Omental fat pad (tissue), 4 donors: ENCODE results near the gene BSPRY. TPM values are rescaled to one million over a fixed set of nuclear protein-coding genes. Genes with fewer than 3 reads are reported as not detected.
"Not testable (repeated sequence)": the region's sequence is repeated elsewhere in the genome, so short reads cannot be mapped to it uniquely, and the experiment has no call there.

Experiments used
- ATAC-seq: fragments of 150-250 bp; one replicate; pipeline ENCODE4 v1.9.1; 2016; ENCODE audit warnings: mild to moderate bottlenecking, moderate library complexity; ENCODE audit not compliant: low FRiP score
- DNase-seq: peaks from one replicate; pipeline ENCODE4 v3.0.0-alpha.2; 2019; ENCODE audit warnings: low spot score
- total RNA-seq, 4 donors: library from RNA; depleted of rRNA; stranded (reverse); fragments of >200 nt; gene quantifications; one replicate each; pipeline ENCODE4 v1.1.0, GENCODE V29; 2016
- TF ChIP-seq, protein P1 (sequence below), 3 donors: fragments of 450-650 bp; IDR thresholded peaks; one replicate each; pipeline ENCODE4 v1.5.1; 2016 to 2017; ENCODE audit warnings: antibody characterized with exemption in 3 of 3, mild to moderate bottlenecking in 3 of 3, moderate library complexity in 2 of 3

BSPRY gene
- total RNA-seq, 4 donors from 2014 or later = 0.19 to 0.63 TPM; not detected in 2

DNA sequence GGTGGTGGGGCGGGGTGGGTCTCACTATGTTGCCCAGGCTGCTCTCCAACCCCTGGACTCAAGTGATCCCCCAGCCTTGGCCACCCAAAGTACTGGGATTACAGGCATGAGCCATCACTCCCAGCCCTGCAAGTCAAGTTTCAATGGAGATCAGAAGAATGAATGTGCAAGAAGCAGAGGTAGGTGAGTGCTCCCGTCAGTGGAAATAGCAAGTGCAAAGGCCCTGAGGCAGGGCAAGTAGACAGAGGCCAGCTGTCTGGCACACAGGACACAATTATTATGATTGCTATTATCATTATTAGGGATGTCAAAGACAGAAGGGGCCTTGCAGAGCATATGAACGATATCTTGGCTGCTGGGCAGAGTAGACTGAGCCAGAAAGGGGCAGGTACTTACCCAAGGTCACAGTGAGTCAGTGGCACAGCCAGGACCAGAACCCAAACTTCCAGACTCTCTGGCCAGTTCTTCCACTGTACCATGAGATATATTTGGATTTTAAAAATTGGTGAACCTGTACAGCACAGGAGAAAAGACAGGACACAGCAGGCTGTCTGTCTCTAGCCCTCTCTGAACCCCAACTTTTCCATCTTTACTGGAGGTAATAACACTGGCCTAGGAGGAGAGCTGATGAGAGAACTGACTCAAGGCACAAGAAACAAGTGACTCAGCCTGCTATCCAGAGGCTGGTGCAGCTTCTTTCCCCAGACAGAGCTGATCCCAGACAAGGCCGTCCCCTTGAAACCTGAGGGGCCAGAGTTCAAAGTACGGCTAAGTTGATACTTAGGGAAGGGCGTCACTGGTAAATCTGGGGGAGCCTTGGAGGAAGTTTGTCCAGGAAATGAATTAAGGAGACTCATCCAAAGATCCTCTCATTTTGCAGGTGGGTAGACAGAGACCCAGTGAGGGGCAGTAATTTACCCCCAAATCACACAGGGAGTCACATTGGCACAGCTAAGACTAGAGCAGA is 26.0 kb downstream of the BSPRY start:
- ATAC-seq (no peak), DNase-seq (no peak)
- TF ChIP-seq, protein P1, sequence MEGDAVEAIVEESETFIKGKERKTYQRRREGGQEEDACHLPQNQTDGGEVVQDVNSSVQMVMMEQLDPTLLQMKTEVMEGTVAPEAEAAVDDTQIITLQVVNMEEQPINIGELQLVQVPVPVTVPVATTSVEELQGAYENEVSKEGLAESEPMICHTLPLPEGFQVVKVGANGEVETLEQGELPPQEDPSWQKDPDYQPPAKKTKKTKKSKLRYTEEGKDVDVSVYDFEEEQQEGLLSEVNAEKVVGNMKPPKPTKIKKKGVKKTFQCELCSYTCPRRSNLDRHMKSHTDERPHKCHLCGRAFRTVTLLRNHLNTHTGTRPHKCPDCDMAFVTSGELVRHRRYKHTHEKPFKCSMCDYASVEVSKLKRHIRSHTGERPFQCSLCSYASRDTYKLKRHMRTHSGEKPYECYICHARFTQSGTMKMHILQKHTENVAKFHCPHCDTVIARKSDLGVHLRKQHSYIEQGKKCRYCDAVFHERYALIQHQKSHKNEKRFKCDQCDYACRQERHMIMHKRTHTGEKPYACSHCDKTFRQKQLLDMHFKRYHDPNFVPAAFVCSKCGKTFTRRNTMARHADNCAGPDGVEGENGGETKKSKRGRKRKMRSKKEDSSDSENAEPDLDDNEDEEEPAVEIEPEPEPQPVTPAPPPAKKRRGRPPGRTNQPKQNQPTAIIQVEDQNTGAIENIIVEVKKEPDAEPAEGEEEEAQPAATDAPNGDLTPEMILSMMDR (IDR thresholded peaks at IDR 0.05) = no peak

DNA sequence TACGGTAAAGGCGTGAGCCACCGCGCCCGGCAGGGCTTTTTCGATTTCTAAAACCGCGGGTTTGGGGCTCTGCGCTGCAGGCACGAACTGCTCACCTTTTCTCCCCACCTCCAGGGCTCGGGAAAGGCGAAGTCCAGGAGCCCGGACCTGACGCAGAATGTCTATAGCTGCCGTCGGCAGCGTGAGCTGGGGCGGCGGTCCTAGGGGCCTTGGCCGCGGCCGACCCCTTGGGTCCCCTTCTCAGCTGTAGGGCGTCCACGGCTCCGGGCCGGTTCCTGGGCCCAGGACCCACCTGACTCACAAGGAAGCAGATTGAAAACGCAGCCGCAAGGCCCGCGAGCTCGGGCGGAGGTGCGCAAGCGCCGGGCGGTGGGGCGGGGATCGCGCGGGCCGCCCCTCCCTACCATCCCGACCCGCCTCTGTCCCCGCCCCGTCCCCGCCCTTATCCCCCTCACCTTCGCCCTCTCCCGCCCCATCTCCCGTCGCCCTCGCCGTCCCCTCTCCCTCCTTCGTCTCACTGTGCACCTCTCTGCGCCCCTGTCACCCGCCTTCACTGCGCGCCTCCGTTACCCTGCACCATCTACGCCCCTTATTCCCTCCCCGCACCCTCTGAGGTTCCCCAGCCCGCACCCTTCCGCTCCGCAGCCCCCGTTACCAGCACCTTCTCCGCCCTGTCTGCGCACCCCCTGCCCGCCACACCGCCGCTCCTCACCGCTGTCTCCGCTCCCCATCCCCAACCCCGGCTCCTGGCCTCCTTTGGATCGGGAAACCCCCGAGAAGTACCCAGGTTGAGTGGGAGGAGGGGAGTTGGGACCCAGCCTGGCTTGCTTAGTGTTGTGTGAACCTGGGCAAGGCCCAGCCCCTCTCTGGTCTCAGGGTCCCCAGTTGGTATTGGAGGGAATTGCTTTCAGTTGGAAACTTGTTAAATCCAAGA is 27.6 kb downstream of the BSPRY start, which contains the start of gene HDHD3:
Gene HDHD3 (minus strand): TSS at position 353 of the 934 bp plus-strand sequence. CDS start 2,632 bp downstream, outside the sequence.
- peak; percentile 96 for ATAC-seq
- TF ChIP-seq, protein P1 (IDR thresholded peaks at IDR 0.05) = no peak
- peak; percentile 29 for DNase-seq

DNA sequence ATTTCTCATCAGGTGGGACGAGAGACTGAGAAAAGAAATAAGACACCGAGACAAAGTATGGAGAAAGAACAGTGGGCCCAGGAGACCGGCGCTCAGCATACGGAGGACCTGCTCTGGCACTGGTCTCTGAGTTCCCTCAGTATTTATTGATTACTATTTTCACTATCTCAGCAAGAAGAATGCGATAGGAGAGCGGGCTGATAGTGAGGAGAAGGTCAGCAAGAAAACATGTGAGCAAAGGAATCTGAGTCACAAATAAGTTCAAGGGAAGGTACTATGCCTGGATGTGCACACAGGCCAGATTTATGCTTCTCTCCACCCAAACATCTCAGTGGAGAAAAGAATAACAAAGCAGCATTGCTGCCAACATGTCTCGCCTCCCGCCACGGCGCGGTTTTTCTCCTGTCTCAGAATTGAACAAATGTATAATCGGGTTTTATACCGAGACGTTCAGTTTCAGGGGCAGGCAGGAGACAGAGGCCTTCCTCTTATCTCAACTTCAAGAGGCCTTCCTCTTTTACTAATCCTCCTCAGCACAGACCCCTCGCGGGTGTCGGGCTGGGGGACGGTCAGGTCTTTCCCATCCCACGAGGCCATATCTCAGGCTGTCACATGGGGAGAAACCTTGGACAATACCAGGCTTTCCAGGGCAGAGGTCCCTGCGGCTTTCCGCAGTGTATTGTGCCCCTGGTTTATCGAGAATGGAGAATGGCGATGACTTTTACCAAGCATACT is 29.9 kb downstream of the BSPRY start:
- ATAC-seq, DNase-seq: not testable (repeated sequence)

DNA sequence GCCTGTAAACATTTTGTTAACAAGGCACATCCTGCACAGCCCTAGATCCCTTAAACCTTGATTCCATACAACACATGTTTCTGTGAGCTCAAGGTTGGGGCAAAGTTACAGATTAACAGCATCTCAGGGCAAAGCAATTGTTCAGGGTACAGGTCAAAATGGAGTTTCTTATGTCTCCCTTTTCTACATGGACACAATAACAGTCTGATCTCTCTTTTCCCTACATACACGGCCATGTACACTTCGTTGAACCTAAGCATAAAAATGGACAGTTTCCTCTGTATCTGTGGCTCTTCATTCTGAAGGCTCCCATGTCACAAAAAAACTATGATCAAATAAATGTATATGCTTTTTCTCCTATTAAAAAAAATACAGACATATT is 30.5 kb downstream of the BSPRY start:
- DNase-seq, ATAC-seq: not testable (repeated sequence)

DNA sequence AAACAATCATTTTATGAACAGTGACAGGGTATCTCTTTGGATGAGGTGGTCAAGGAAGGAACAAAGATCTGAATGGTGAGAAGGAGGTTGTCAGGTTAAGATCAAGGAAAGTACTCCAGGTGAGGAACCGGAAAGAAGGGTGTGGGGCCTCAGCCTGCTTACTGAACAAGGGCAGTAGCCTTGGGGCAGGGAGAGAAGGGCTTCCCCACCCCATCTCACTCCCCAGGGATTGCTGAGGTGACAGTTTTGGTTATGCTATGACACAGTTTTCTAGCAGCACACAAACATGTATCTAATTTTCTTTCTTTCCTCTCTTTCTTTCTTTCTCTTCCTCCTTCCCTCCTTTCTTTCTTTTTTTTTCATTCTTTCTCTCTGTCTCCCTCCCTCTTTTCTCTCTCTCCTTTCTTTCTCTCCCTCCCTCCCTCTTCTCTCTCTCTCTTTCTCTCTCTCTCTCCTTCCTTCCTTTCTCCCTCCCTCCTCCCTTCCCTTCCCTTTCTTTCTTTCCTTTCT is 31.6 kb downstream of the BSPRY start:
- TF ChIP-seq, protein P1 (IDR thresholded peaks at IDR 0.05) = no peak
- DNase-seq (no peak), ATAC-seq (no peak)

DNA sequence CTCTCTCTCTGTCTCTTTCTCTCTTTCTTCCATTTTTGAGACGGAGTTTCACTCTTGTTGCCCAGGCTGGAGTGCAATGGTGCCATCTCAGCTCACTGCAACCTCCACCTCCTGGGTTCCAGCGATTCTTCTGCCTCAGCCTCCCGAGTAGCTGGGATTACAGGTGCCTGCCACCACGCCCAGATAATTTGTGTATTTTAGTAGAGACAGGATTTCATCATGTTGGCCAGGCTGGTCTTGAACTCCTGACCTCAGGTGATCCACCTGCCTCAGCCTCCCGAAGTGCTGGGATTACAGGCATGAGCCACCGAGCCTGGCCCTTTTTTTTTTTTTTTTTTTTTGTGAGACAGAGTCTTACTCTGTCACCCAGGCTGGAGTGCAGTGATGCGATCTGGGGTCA is 32.1 kb downstream of the BSPRY start:
- not testable (repeated sequence) for DNase-seq, ATAC-seq

DNA sequence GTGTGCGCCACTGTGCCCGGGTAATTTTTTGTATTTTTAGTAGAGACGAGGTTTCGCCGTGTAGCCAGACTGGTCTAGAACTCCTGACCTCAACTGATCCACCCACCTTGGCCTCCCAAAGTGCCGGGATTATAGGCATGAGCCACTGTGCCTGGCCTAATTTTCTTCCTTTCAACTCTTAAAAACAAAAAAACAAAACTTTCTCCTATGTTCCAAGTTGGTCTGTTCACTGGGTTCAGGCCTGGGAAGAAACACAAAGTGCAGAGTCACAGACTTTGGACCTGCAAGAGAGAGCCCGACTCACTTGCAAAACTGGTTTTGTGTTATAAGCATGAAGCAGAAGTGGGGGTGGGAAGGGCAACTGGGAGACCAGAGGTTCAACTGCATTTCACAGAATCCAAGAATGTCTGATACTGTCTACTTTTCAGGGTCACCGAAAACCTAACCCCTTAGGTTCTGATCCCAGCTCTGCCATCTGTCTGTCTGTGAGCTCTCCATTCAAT is 32.6 kb downstream of the BSPRY start:
- DNase-seq = no peak
- TF ChIP-seq, protein P1 (IDR thresholded peaks at IDR 0.05) = no peak
- ATAC-seq = no peak
